ENCODE data around the gene KLHL25. TPM values are rescaled to one million over a fixed set of nuclear protein-coding genes. Genes with fewer than 3 reads are reported as not detected.

The KLHL25 gene
- total and polyA plus RNA-seq, 8 donors: 1.2 to 36.2 (median 5.8) TPM

DNA sequence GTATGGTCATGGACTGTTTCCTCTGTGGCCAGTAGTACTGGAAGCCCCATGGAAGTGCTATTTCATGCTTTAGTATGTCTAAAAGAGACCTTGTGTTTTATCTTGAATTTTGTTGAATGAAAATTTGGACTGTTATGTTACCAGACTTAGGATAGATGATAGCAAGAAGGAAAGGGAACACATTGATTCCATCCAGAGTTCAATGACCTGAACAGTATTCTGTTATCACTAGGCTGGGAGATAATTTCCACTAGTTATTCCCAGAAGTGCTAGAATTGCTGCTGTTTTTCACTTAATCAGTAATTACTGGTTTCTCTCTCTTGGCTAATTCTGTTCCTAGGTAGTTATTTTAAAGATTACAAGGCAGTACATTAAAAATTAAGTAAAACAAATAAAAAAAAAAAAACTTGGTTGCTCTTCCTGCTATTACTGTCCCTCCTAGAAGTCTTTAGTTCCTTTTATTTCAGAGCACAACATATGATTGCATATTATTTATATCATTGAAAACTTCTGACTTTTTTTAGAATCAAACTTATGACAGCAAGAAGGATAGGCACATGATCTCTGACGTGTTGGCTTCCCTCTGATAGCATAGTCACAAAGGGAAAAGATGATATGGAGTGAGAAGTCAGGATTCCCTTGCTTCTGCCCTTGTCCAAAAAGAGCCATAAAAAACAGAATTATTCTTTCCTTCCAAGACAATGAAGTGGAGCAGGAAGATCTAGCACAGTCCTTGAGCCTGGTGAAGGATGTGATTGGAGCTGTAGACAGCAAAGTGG lies 72.2 kb downstream of the KLHL25 start:
- Histone ChIP-seq H3K9me3 (no peaks in the 10 kb centered on the region), H3K4me1 (peaks cover 12 to 42% (median 27%) of the 10 kb centered on the region in 4 donors), H3K27ac (peak overlapping the region in 1 of 5 donors; percentile 2), H3K4me3 (no peak overlapping the region), H3K36me3 (peaks cover 62 to 100% (median 99%) of the 10 kb centered on the region in 4 donors), H3K27me3 (no peaks in the 10 kb centered on the region)
- WGBS, 5 donors: 48 to 70% (median 61%) methylated on average over 1 of the region's 1 CpG
- DNase-seq: no peak
- intact Hi-C loops (cut with DNase I; ENCODE audit: low total_unique reads): no loop called here
- TF ChIP-seq, protein P1, sequence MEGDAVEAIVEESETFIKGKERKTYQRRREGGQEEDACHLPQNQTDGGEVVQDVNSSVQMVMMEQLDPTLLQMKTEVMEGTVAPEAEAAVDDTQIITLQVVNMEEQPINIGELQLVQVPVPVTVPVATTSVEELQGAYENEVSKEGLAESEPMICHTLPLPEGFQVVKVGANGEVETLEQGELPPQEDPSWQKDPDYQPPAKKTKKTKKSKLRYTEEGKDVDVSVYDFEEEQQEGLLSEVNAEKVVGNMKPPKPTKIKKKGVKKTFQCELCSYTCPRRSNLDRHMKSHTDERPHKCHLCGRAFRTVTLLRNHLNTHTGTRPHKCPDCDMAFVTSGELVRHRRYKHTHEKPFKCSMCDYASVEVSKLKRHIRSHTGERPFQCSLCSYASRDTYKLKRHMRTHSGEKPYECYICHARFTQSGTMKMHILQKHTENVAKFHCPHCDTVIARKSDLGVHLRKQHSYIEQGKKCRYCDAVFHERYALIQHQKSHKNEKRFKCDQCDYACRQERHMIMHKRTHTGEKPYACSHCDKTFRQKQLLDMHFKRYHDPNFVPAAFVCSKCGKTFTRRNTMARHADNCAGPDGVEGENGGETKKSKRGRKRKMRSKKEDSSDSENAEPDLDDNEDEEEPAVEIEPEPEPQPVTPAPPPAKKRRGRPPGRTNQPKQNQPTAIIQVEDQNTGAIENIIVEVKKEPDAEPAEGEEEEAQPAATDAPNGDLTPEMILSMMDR (IDR thresholded peaks at IDR 0.05): no peak
- TF ChIP-seq POLR2A (IDR thresholded peaks at IDR 0.05) (no peak), EP300 (IDR thresholded peaks at IDR 0.05) (no peak), POLR2AphosphoS5 (IDR thresholded peaks at IDR 0.05) (no peak)

DNA sequence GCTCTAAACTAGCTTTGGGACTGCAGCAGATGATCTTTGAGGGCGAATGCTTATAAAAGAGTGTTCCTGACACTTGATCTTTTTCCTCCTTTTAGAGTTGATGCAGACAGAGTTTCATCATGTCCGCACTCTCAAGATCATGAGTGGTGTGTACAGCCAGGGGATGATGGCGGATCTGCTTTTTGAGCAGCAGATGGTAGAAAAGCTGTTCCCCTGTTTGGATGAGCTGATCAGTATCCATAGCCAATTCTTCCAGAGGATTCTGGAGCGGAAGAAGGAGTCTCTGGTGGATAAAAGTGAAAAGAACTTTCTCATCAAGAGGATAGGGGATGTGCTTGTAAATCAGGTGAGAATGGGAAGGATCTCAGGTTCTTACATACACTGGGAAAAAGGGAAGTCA lies 75.7 kb downstream of the KLHL25 start:
- no peaks in the 10 kb centered on the region for H3K27me3 ChIP-seq
- peaks cover 63 to 100% (median 100%) of the 10 kb centered on the region in 4 donors for H3K36me3 ChIP-seq
- no peak overlapping the region for H3K27ac ChIP-seq
- H3K4me3 ChIP-seq: no peak overlapping the region
- DNase-seq: no peak
- WGBS, 5 donors: 95 to 99% (median 97%) methylated on average over 4 of the region's 4 CpGs
- H3K4me1 ChIP-seq: peaks cover 0 to 6% (median 3%) of the 10 kb centered on the region in 4 donors
- intact Hi-C loops (cut with DNase I; ENCODE audit: low total_unique reads): no loop called here
- TF ChIP-seq, protein P1 (IDR thresholded peaks at IDR 0.05): no peak
- TF ChIP-seq EP300 (IDR thresholded peaks at IDR 0.05): no peak
- no peak for TF ChIP-seq POLR2A (IDR thresholded peaks at IDR 0.05)
- no peak for TF ChIP-seq POLR2AphosphoS5 (IDR thresholded peaks at IDR 0.05)
- no peaks in the 10 kb centered on the region for H3K9me3 ChIP-seq

DNA sequence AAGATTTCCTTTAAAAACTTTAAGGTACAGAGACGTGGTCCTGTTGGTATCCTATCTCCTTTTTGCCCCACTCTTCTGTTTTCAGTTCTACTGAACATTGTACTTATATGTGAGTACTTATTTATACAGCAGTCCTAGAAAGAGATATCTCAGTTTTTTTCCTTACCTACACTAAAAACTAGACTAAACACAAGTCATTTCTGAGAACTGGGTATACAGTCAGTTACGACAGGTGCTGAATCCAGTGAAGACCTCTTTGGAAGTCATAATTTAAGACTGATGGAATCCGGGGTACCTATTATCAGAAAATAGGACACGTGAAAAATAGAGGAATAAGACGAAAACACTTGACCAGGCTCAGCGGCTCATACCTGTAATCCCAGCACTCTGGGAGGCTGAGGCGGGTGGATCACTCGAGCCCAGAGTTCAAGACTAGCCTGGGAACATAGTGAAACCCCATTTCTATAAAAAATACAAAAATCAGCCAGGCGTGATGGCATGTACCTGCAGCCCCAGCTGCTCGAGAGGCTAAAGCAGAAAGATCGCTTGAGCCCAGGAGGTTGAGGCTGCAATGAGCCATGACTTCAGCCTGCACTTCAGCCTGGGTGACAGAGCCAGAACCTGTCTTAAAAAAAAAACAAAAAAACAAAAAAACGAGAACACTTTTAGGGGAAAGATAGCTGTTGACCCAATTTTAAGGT lies 76.3 kb downstream of the KLHL25 start:
- H3K9me3 ChIP-seq: no peaks in the 10 kb centered on the region
- TF ChIP-seq, protein P1 (IDR thresholded peaks at IDR 0.05): no peak
- TF ChIP-seq EP300 (IDR thresholded peaks at IDR 0.05): no peak
- no peak for TF ChIP-seq POLR2A (IDR thresholded peaks at IDR 0.05)
- TF ChIP-seq POLR2AphosphoS5 (IDR thresholded peaks at IDR 0.05): no peak
- H3K4me1 ChIP-seq: peaks cover 0 to under 1% (median under 1%) of the 10 kb centered on the region in 4 donors
- no peak overlapping the region for H3K4me3 ChIP-seq
- H3K36me3 ChIP-seq: peaks cover 60 to 100% (median 100%) of the 10 kb centered on the region in 4 donors
- 82 to 91% (median 90%) methylated on average over 12 of the region's 12 CpGs for WGBS, 5 donors
- DNase-seq: no peak
- H3K27ac ChIP-seq: no peak overlapping the region
- intact Hi-C loops (cut with DNase I; ENCODE audit: low total_unique reads): no loop called here
- no peaks in the 10 kb centered on the region for H3K27me3 ChIP-seq

DNA sequence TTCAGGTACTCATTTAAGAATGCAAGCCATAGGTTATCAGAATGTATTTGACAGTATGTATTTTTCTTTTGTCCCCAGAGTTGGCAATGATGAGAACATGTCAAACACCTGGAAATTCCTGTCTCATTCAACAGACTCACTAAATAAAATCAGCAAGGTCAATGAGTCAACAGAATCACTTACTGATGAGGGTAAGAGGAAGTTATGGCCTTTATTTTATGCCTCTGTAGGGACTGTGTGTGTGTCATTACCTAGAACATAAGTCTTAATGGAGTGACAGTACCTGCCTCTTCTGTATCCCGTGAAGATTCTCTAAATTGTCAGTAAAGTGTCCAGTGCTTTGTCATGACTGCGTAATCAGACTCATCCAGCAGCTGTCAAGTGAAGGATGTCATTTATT lies 77.5 kb downstream of the KLHL25 start:
- no peaks in the 10 kb centered on the region for H3K4me1 ChIP-seq
- no peaks in the 10 kb centered on the region for H3K9me3 ChIP-seq
- H3K36me3 ChIP-seq: peaks cover 58 to 100% (median 100%) of the 10 kb centered on the region in 4 donors
- H3K27me3 ChIP-seq: no peaks in the 10 kb centered on the region
- 87 to 98% (median 97%) methylated on average over 2 of the region's 2 CpGs for WGBS, 5 donors
- intact Hi-C loops (cut with DNase I; ENCODE audit: low total_unique reads): no loop called here
- TF ChIP-seq POLR2AphosphoS5 (IDR thresholded peaks at IDR 0.05) (no peak), EP300 (IDR thresholded peaks at IDR 0.05) (no peak), POLR2A (IDR thresholded peaks at IDR 0.05) (no peak)
- TF ChIP-seq, protein P1 (IDR thresholded peaks at IDR 0.05): no peak
- no peak for DNase-seq
- H3K4me3 ChIP-seq: no peak overlapping the region
- peak overlapping the region in 1 of 5 donors; percentile 15 for H3K27ac ChIP-seq

Measured in stomach (tissue), 9 donors.